HepG2 (cell line): ENCODE measurements around the gene EED. TPM values are rescaled to one million over a fixed set of nuclear protein-coding genes. Genes with fewer than 3 reads are reported as not detected.
A peak's percentile ranks its signal among the peaks of the same experiment; 100 is the strongest.
"Not testable (repeated sequence)": the region's sequence is repeated elsewhere in the genome, so short reads cannot be mapped to it uniquely, and the experiment has no call there.

ENCODE experiments used
- ATAC-seq: fragments of 200-7000 bp; cut with Tn5 transposase; 3 replicates; pipeline ENCODE4 v1.9.1; 2020; ENCODE audit warnings: mild to moderate bottlenecking, moderate library complexity
- BruUV-seq: library from RNA; stranded (reverse); fragments of 400-500 nt; replicated peaks from 2 replicates; lab custom pipeline; 2021; lab: Mats Ljungman, UMichigan
- CTCF ChIA-PET: fragments of 300-600 bp; formaldehyde crosslinking; extraction: SDS; loops from one replicate; lab custom pipeline; 2021; ENCODE audit warnings: low total read pairs, inconsistent platforms, low intra/inter-chr PET ratio; lab: Yijun Ruan, JAX
- POLR2A ChIA-PET: fragments of 350-600 bp; sonication (Branson Sonifier 250); formaldehyde crosslinking; loops from one replicate; lab custom pipeline; 2020; ENCODE audit warnings: antibody characterized with exemption, inconsistent platforms; lab: Yijun Ruan, JAX
- DNase-seq: peaks from one replicate; pipeline ENCODE4 v3.0.0-alpha.2; 2015; ENCODE audit warnings: low spot score
- FAIRE-seq: peaks from 3 replicates; lab custom pipeline; 2011; peaks lifted over from hg19 to GRCh38; lab: Jason Lieb, UNC
- H2AFZ ChIP-seq: one replicate; pipeline ENCODE4 v1.6.1; 2011; ENCODE audit warnings: low read length, inconsistent platforms
- H3K27ac ChIP-seq: fragments of 300-600 bp; 3 replicates; pipeline ENCODE4 v1.8.0; 2011; ENCODE audit warnings: mixed run types, mild to moderate bottlenecking, mixed read lengths, low read length, inconsistent platforms; ENCODE audit not compliant: insufficient read depth; ENCODE audit errors: extremely low read length
- H3K27me3 ChIP-seq, 2 experiments: fragments of 200-600 bp in 1 of 2; 2 replicates in 1 of 2; 3 replicates in 1 of 2; pipeline versions ENCODE4 v1.6.0 to v1.8.0; 2011; ENCODE audit warnings: low read length in 2 of 2, mild to moderate bottlenecking in 2 of 2, moderate library complexity in 2 of 2, inconsistent platforms in 1 of 2; ENCODE audit not compliant: insufficient read depth in 2 of 2, control insufficient read depth in 1 of 2
- H3K36me3 ChIP-seq, 2 experiments: fragments of 200-600 bp in 1 of 2; replicated peaks in 1 of 2; 2 replicates in 1 of 2; 3 replicates in 1 of 2; pipeline versions ENCODE4 v1.5.1 to v1.8.0; 2011; ENCODE audit warnings: low read length in 2 of 2, inconsistent platforms in 1 of 2; ENCODE audit not compliant: insufficient read depth in 2 of 2, control insufficient read depth in 1 of 2
- H3K4me1 ChIP-seq: 2 replicates; pipeline ENCODE4 v1.5.1; 2012; ENCODE audit warnings: low read length, inconsistent platforms; ENCODE audit not compliant: insufficient read depth
- H3K4me2 ChIP-seq: 2 replicates; pipeline ENCODE4 v1.6.0; 2011; ENCODE audit warnings: low read depth, low read length, inconsistent platforms
- H3K4me3 ChIP-seq, 3 experiments: fragments of 200-600 bp in 1 of 3; sonication (generic), shearing (Covaris generic) in 1 of 3; replicated peaks in 1 of 3; 2 replicates each; pipeline ENCODE4 v1.5.1; 2011 to 2016; ENCODE audit warnings: low read length in 3 of 3, inconsistent platforms in 2 of 3, low read depth in 2 of 3, mild to moderate bottlenecking in 2 of 3, control low read depth in 1 of 3, mixed read lengths in 1 of 3; ENCODE audit not compliant: insufficient read depth in 1 of 3
- H3K79me2 ChIP-seq: one replicate; pipeline ENCODE4 v1.6.1; 2011; ENCODE audit warnings: low read length, inconsistent platforms; ENCODE audit not compliant: insufficient read depth
- H3K9ac ChIP-seq: 2 replicates; pipeline ENCODE4 v1.6.0; 2011; ENCODE audit warnings: mild to moderate bottlenecking, low read depth, low read length, inconsistent platforms; ENCODE audit not compliant: insufficient read depth
- H3K9me3 ChIP-seq: 2 replicates; pipeline ENCODE4 v1.5.1; 2012; ENCODE audit warnings: mild to moderate bottlenecking, low read length
- H4K20me1 ChIP-seq: 2 replicates; pipeline ENCODE4 v1.6.0; 2011; ENCODE audit warnings: inconsistent platforms, mild to moderate bottlenecking, low read length, moderate library complexity; ENCODE audit not compliant: insufficient read depth
- CHCHD3 ChIP-seq: sonication (generic); formaldehyde crosslinking; IDR thresholded peaks from 2 replicates; pipeline ENCODE4 v1.8.0; 2022; ENCODE audit warnings: mild to moderate bottlenecking, missing genetic modification reagents, moderate library complexity
- ZNF543 ChIP-seq: sonication (generic); formaldehyde crosslinking; IDR thresholded peaks from 2 replicates; pipeline ENCODE4 v1.4.0; 2020; ENCODE audit warnings: mild to moderate bottlenecking, missing genetic modification reagents
- WGBS: methylation state at CpG from one replicate; pipeline ENCODE4 v1.1.6; 2017; ENCODE audit warnings: low lambda C conversion rate; 5-methylcytosine and 5-hydroxymethylcytosine counted together
- in situ Hi-C: cut with HindIII; loops from 2 replicates; pipeline ENCODE4 v1.10.0; 2017; ENCODE audit warnings: low pct_unique_long_range_greater_than_20kb; ENCODE audit not compliant: extremely low pct_ligation_motif_present
- intact Hi-C: fragments of 100-400 bp; cut with micrococcal nuclease; formaldehyde crosslinking; loops from one replicate; pipeline ENCODE4 v1.10.0; 2022; ENCODE audit not compliant: unreplicated experiment
- polyA plus RNA-seq, 8 experiments: library from polyadenylated mRNA; depleted of rRNA in 3 of 8; stranded (reverse) in 7 of 8; unstranded in 1 of 8; fragments of >200 nt; fragmentation: Illumina TruSeq in 4 of 8; extraction: Trizol in 4 of 8; gene quantifications; 2 replicates each; pipeline versions ENCODE4 v1.2.1 to v1.2.3, GENCODE V29; 2011 to 2016; ENCODE audit warnings: low read depth in 4 of 8, missing spikeins in 1 of 8, mixed read lengths in 1 of 8; ENCODE audit not compliant: insufficient read depth in 1 of 8
- total RNA-seq, 5 experiments: library from RNA; depleted of rRNA; stranded (reverse); fragments of >200 nt; fragmentation: Illumina TruSeq; extraction: Trizol; gene quantifications; 2 replicates each; pipeline ENCODE4 v1.2.3, GENCODE V29; 2016; ENCODE audit warnings: low read depth in 1 of 5
- TF ChIP-seq, protein P1 (sequence below): sonication (generic); formaldehyde crosslinking; IDR thresholded peaks from 2 replicates; pipeline ENCODE4 v1.5.0; 2020; ENCODE audit warnings: mild to moderate bottlenecking, missing genetic modification reagents

Gene EED
- total and polyA plus RNA-seq, 2 of the 13 experiments (the other 11 are each of a cell fraction or from before 2014, with no cell fraction given), result 11.0 to 28.4 TPM

DNA sequence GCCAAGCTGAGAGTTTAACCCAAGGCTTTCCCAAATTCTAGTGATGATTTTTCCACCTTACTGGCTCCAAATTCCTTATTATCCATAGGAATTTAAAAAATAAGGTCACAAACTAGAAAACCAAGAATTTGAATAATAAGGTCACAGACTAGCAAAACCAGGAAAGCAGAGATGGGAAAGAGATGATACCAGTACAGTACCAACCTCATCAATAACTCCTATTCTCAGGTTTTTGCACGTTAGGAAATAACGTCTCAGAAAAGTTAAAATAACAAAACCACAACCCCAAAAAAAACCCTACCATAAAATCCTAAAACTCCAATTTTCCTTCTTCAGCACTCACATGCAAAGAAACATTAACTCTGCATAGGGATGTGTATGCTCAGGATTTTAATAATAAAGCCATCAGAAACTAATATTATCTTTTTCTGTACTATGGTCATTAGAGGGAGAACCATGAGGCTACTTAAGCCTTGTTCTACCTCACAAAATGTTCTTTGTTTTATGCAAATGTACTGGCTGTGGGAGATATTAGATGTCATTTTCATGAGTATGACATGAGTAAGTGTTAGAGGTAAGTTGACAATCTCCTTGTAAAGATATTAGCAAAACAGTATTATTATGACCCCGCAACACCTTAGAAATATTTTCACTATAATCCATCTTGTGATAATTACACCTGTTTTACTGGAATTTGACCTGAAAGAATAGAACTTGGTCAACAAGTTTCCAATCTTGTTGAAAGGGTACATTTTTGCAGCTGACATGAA is 16.1 kb upstream of the EED start:
- POLR2A ChIA-PET, result no interaction called here
- ATAC-seq (no peak), FAIRE-seq (no peak), DNase-seq (no peak)
- no peaks in the 10 kb centered on the region for H3K79me2 ChIP-seq
- CTCF ChIA-PET, result no interaction called here
- in situ Hi-C loops (no loop called here), intact Hi-C loops (no loop called here)
- no peak overlapping the region for H3K27ac ChIP-seq
- no peak overlapping the region for H3K9ac ChIP-seq
- H3K9me3 ChIP-seq, result no peaks in the 10 kb centered on the region
- no peak overlapping the region for H3K4me3 ChIP-seq
- no peaks in the 10 kb centered on the region for H4K20me1 ChIP-seq
- H3K4me2 ChIP-seq, result no peak overlapping the region
- BruUV-seq, result no TSS peak
- H3K36me3 ChIP-seq, result no peaks in the 10 kb centered on the region
- no peak for TF ChIP-seq CHCHD3 (CRISPR knock-in tag)
- no peak for TF ChIP-seq ZNF543
- 62% methylated on average over 3 of the region's 3 CpGs for WGBS
- H2AFZ ChIP-seq, result no peak overlapping the region
- peaks cover 10% of the 10 kb centered on the region for H3K4me1 ChIP-seq
- H3K27me3 ChIP-seq, result no peaks in the 10 kb centered on the region; a peak in 2 of 5 replicates

DNA sequence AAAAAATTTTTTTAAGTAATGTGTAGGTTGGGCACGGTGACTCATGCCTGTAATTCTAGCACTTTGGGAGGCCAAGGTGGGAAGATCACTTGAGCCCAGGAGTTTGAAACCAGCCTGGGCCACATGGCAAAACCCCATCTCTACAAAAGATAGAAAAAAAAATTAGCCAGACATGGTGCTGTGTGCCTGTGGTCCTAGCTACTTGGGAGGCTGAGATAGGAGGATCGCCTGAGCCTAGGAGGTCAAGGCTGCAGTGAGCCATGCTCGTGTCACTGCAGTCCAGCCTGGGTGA is 15.6 kb upstream of the EED start:
- FAIRE-seq, intact Hi-C loops, H3K36me3 ChIP-seq, H3K79me2 ChIP-seq, H3K4me3 ChIP-seq, POLR2A ChIA-PET, H3K4me2 ChIP-seq, H3K9ac ChIP-seq, BruUV-seq, H4K20me1 ChIP-seq, ATAC-seq, in situ Hi-C loops, CTCF ChIA-PET, H3K27ac ChIP-seq, DNase-seq, H3K9me3 ChIP-seq, H3K27me3 ChIP-seq, H2AFZ ChIP-seq: not testable (repeated sequence)
- H3K4me1 ChIP-seq, result peaks cover 10% of the 10 kb centered on the region
- 44% methylated on average over 3 of the region's 3 CpGs for WGBS
- TF ChIP-seq, protein P1, sequence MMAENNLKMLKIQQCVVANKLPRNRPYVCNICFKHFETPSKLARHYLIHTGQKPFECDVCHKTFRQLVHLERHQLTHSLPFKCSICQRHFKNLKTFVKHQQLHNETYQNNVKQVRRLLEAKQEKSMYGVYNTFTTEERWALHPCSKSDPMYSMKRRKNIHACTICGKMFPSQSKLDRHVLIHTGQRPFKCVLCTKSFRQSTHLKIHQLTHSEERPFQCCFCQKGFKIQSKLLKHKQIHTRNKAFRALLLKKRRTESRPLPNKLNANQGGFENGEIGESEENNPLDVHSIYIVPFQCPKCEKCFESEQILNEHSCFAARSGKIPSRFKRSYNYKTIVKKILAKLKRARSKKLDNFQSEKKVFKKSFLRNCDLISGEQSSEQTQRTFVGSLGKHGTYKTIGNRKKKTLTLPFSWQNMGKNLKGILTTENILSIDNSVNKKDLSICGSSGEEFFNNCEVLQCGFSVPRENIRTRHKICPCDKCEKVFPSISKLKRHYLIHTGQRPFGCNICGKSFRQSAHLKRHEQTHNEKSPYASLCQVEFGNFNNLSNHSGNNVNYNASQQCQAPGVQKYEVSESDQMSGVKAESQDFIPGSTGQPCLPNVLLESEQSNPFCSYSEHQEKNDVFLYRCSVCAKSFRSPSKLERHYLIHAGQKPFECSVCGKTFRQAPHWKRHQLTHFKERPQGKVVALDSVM (CRISPR knock-in tag), result peak; percentile 29; the same call in 1 of the 2 replicates
